ENCODE results near the gene CUZD1. TPM values are rescaled to one million over a fixed set of nuclear protein-coding genes. Genes with fewer than 3 reads are reported as not detected.

The CUZD1 gene
- total and polyA plus RNA-seq, 2 of the 4 experiments (the other 2 are of a cell fraction) = 0.36 to 0.67 TPM

GRCh38 chr10:122815458-122815857, 30.2 kb downstream of the CUZD1 start:
- Histone ChIP-seq H3K9me1 (ENCODE audit: insufficient read depth, low read length) (no peaks in the 10 kb centered on the region), H2AK9ac (replicated peaks; ENCODE audit: low read depth, low read length, poor library complexity) (peak overlapping the region; percentile 9), H3K4ac (ENCODE audit: low read depth, low read length) (no peak overlapping the region), H3K27ac (ENCODE audit: insufficient read depth, low read length) (no peak overlapping the region), H3K36me3 (ENCODE audit: control insufficient read depth, insufficient read depth, low read length) (no peaks in the 10 kb centered on the region), H2AK5ac (ENCODE audit: low read depth, low read length) (no peak overlapping the region), H3K14ac (replicated peaks; ENCODE audit: low read depth, low read length) (no peak overlapping the region), H3K4me3 (ENCODE audit: insufficient read depth, low read depth, low read length) (no peak overlapping the region), H4K91ac (ENCODE audit: insufficient read depth, low read depth, low read length) (no peak overlapping the region), H4K8ac (ENCODE audit: low read depth in 2 of 2, low read length in 2 of 2) (no peak overlapping the region), H3K4me2 (ENCODE audit: low read depth, low read length) (no peak overlapping the region), H4K5ac (ENCODE audit: low read depth, low read length) (no peak overlapping the region), H3K79me1 (ENCODE audit: low read depth in 1 of 2, low read length in 2 of 2) (no peaks in the 10 kb centered on the region), H3K9ac (ENCODE audit: low read depth, low read length) (no peak overlapping the region), H2BK15ac (ENCODE audit: low read depth, low read length) (no peak overlapping the region), H3K23ac (ENCODE audit: low read depth, low read length) (no peak overlapping the region), H2BK120ac (ENCODE audit: low read depth, low read length) (no peak overlapping the region), H4K20me1 (ENCODE audit: insufficient read depth, low read length) (no peaks in the 10 kb centered on the region), H2AFZ (replicated peaks; ENCODE audit: low read length, poor library complexity) (no peak overlapping the region), H3K56ac (ENCODE audit: extremely low read depth, insufficient read depth, low read length) (no peak overlapping the region), H3K27me3 (ENCODE audit: control insufficient read depth, insufficient read depth, low read length) (peaks cover 3% of the 10 kb centered on the region), H3K9me3 (ENCODE audit: control insufficient read depth, insufficient read depth, low read length) (no peaks in the 10 kb centered on the region; the same call in 1 of the 2 replicates), H3K18ac (ENCODE audit: low read depth, low read length) (no peak overlapping the region), H2BK5ac (ENCODE audit: low read depth, low read length, poor library complexity, severe bottlenecking) (no peak overlapping the region), H3K4me1 (ENCODE audit: control insufficient read depth, insufficient read depth, low read length) (no peaks in the 10 kb centered on the region), H2BK20ac (ENCODE audit: low read depth, low read length) (no peak overlapping the region)
- intact Hi-C loops (cut with micrococcal nuclease) (no loop called here), in situ Hi-C loops (cut with MboI; ENCODE audit: low sequenced_read_pairs) (no loop called here), dilution Hi-C loops (cut with HindIII; ENCODE audit: low sequenced_read_pairs, unreplicated experiment) (no loop called here)
- ChIA-PET POLR2A (ENCODE audit: unreplicated experiment) (no interaction called here), CTCF (no interaction called here)
- no CpG with 5 or more reads among the region's 5 CpGs for WGBS, 2 experiments (ENCODE audit: extremely low coverage in 2 of 2, insufficient read length in 1 of 2)
- ATAC-seq (ENCODE audit: low read depth) = no peak
- DNase-seq = no peak
- BruUV-seq (replicated peaks) = no TSS peak
- no peak for TF ChIP-seq CEBPB (IDR thresholded peaks at IDR 0.05; ENCODE audit: low read depth, low read length)
- TF ChIP-seq POLR2A (IDR thresholded peaks at IDR 0.05; ENCODE audit: low read depth, low read length) = no peak
- TF ChIP-seq BHLHE40 (IDR thresholded peaks at IDR 0.05; ENCODE audit: low read depth, low read length) = no peak
- TF ChIP-seq RAD21 (IDR thresholded peaks at IDR 0.05; ENCODE audit: low read length) = no peak
- TF ChIP-seq RFX5 (IDR thresholded peaks at IDR 0.05; ENCODE audit: low read depth, low read length) = no peak
- TF ChIP-seq CHD1 (IDR thresholded peaks at IDR 0.05; ENCODE audit: low read depth, low read length) = no peak
- TF ChIP-seq MAFK (IDR thresholded peaks at IDR 0.05; ENCODE audit: low read depth, low read length) = no peak
- no peak for TF ChIP-seq CTCF (conservative IDR thresholded peaks at IDR 0.05; ENCODE audit: low read depth, low read length)
- no peak for TF ChIP-seq ELK1 (IDR thresholded peaks at IDR 0.05; ENCODE audit: borderline replicate concordance, low read depth, low read length)
- TF ChIP-seq RCOR1 (IDR thresholded peaks at IDR 0.05; ENCODE audit: insufficient replicate concordance, low read length) = no peak
- no peak for TF ChIP-seq USF2 (IDR thresholded peaks at IDR 0.05; ENCODE audit: low read depth, low read length)
- TF ChIP-seq MXI1 (IDR thresholded peaks at IDR 0.05; ENCODE audit: borderline replicate concordance, low read depth, low read length) = no peak
- no peak for TF ChIP-seq MAZ (IDR thresholded peaks at IDR 0.05; ENCODE audit: borderline replicate concordance, low read depth, low read length)
- TF ChIP-seq NFE2L2 (IDR thresholded peaks at IDR 0.05; ENCODE audit: low read depth, low read length) = no peak
- TF ChIP-seq FOS (IDR thresholded peaks at IDR 0.05; ENCODE audit: low read depth, low read length) = no peak
- no peak for TF ChIP-seq SMC3 (IDR thresholded peaks at IDR 0.05; ENCODE audit: low read depth, low read length)
